IMR-90 (cell line): ENCODE results near the gene ZC3H8. TPM values are rescaled to one million over a fixed set of nuclear protein-coding genes. Genes with fewer than 3 reads are reported as not detected.
A peak's percentile ranks its signal among the peaks of the same experiment; 100 is the strongest.

Experiments
- ATAC-seq: fragments of 200-7000 bp; cut with Tn5 transposase; 2 replicates; pipeline ENCODE4 v1.9.1; 2020; ENCODE audit warnings: low read depth, mild to moderate bottlenecking, moderate library complexity
- BruUV-seq: library from RNA; stranded (reverse); fragments of 400-500 nt; replicated peaks from 2 replicates; lab custom pipeline; 2021; lab: Mats Ljungman, UMichigan
- CTCF ChIA-PET: fragments of 300-600 bp; formaldehyde crosslinking; extraction: SDS; loops from one replicate; lab custom pipeline; 2021; ENCODE audit warnings: antibody characterized with exemption; lab: Yijun Ruan, JAX
- POLR2A ChIA-PET: fragments of 300-600 bp; sonication (Branson Sonifier 250); formaldehyde crosslinking; loops from one replicate; lab custom pipeline; 2022; ENCODE audit warnings: antibody characterized with exemption; ENCODE audit not compliant: unreplicated experiment; lab: Charles Lee
- DNase-seq: peaks from one replicate; pipeline ENCODE4 v3.0.0; 2013
- H2AFZ ChIP-seq: replicated peaks from 2 replicates; pipeline ENCODE3; 2013; ENCODE audit warnings: low read length, mild to moderate bottlenecking; ENCODE audit not compliant: poor library complexity
- H2AK5ac ChIP-seq: 2 replicates; pipeline ENCODE4 v1.6.1; 2013; ENCODE audit warnings: low read depth, low read length, inconsistent platforms
- H2AK9ac ChIP-seq: replicated peaks from 2 replicates; pipeline ENCODE3; 2013; ENCODE audit warnings: mild to moderate bottlenecking, low read depth, low read length, moderate library complexity; ENCODE audit not compliant: poor library complexity
- H2BK120ac ChIP-seq: 2 replicates; pipeline ENCODE4 v1.6.1; 2013; ENCODE audit warnings: low read depth, low read length, inconsistent platforms
- H2BK15ac ChIP-seq: 3 replicates; pipeline ENCODE4 v1.6.1; 2013; ENCODE audit warnings: low read depth, low read length, inconsistent platforms
- H2BK20ac ChIP-seq: 2 replicates; pipeline ENCODE4 v1.6.1; 2013; ENCODE audit warnings: low read depth, mild to moderate bottlenecking, inconsistent platforms, low read length, moderate library complexity
- H2BK5ac ChIP-seq: 2 replicates; pipeline ENCODE4 v1.6.1; 2013; ENCODE audit warnings: mild to moderate bottlenecking, low read depth, low read length, inconsistent platforms; ENCODE audit not compliant: poor library complexity, severe bottlenecking
- H3K14ac ChIP-seq: replicated peaks from 2 replicates; pipeline ENCODE4 v1.6.1; 2013; ENCODE audit warnings: low read depth, low read length, inconsistent platforms
- H3K18ac ChIP-seq: 2 replicates; pipeline ENCODE4 v1.6.1; 2013; ENCODE audit warnings: low read depth, low read length, control low read depth
- H3K23ac ChIP-seq: 2 replicates; pipeline ENCODE4 v1.6.1; 2013; ENCODE audit warnings: low read depth, low read length, inconsistent platforms
- H3K27ac ChIP-seq: 2 replicates; pipeline ENCODE4 v1.5.1; 2013; ENCODE audit warnings: mild to moderate bottlenecking, control low read depth, low read length; ENCODE audit not compliant: insufficient read depth
- H3K27me3 ChIP-seq: 2 replicates; pipeline ENCODE4 v1.6.1; 2013; ENCODE audit warnings: low read length; ENCODE audit not compliant: control insufficient read depth, insufficient read depth
- H3K36me3 ChIP-seq: 2 replicates; pipeline ENCODE4 v1.6.1; 2013; ENCODE audit warnings: low read length, mixed read lengths; ENCODE audit not compliant: control insufficient read depth, insufficient read depth
- H3K4ac ChIP-seq: 2 replicates; pipeline ENCODE4 v1.6.1; 2013; ENCODE audit warnings: low read depth, low read length, inconsistent platforms
- H3K4me1 ChIP-seq: 2 replicates; pipeline ENCODE4 v1.6.1; 2013; ENCODE audit warnings: low read length, mixed read lengths; ENCODE audit not compliant: control insufficient read depth, insufficient read depth
- H3K4me2 ChIP-seq: 2 replicates; pipeline ENCODE4 v1.6.1; 2013; ENCODE audit warnings: low read depth, mild to moderate bottlenecking, control low read depth, low read length, moderate library complexity
- H3K4me3 ChIP-seq: 2 replicates; pipeline ENCODE4 v1.5.1; 2013; ENCODE audit warnings: low read depth, mild to moderate bottlenecking, control low read depth, low read length, moderate library complexity; ENCODE audit not compliant: insufficient read depth
- H3K56ac ChIP-seq: 2 replicates; pipeline ENCODE4 v1.6.1; 2013; ENCODE audit warnings: low read length, inconsistent platforms; ENCODE audit not compliant: insufficient read depth; ENCODE audit errors: extremely low read depth
- H3K79me1 ChIP-seq, 2 experiments: 2 replicates each; pipeline ENCODE4 v1.6.1; 2013; ENCODE audit warnings: low read length in 2 of 2, inconsistent platforms in 1 of 2, low read depth in 1 of 2
- H3K9ac ChIP-seq: 2 replicates; pipeline ENCODE4 v1.6.1; 2013; ENCODE audit warnings: low read depth, low read length, control low read depth
- H3K9me1 ChIP-seq: 2 replicates; pipeline ENCODE4 v1.6.1; 2013; ENCODE audit warnings: low read length, inconsistent platforms; ENCODE audit not compliant: insufficient read depth
- H3K9me3 ChIP-seq: 2 replicates; pipeline ENCODE4 v1.6.1; 2013; ENCODE audit warnings: low read length; ENCODE audit not compliant: control insufficient read depth, insufficient read depth
- H4K20me1 ChIP-seq: 2 replicates; pipeline ENCODE4 v1.6.1; 2013; ENCODE audit warnings: low read length, inconsistent platforms; ENCODE audit not compliant: insufficient read depth
- H4K5ac ChIP-seq: 2 replicates; pipeline ENCODE4 v1.6.1; 2013; ENCODE audit warnings: mild to moderate bottlenecking, low read depth, low read length, control low read depth
- H4K8ac ChIP-seq, 2 experiments: 2 replicates each; pipeline ENCODE4 v1.6.1; 2013; ENCODE audit warnings: low read depth in 2 of 2, low read length in 2 of 2, control low read depth in 1 of 2, inconsistent platforms in 1 of 2
- H4K91ac ChIP-seq: 2 replicates; pipeline ENCODE4 v1.6.1; 2013; ENCODE audit warnings: low read depth, low read length, inconsistent platforms; ENCODE audit not compliant: insufficient read depth
- CEBPB ChIP-seq: IDR thresholded peaks from 2 replicates; pipeline ENCODE4 v1.6.1; 2012; ENCODE audit warnings: low read depth, low read length, improper control_type of control experiment
- CHD1 ChIP-seq: IDR thresholded peaks from 2 replicates; pipeline ENCODE4 v1.6.1; 2012; ENCODE audit warnings: low read depth, low read length, improper control_type of control experiment
- CTCF ChIP-seq: conservative IDR thresholded peaks from 2 replicates; pipeline ENCODE4 v1.5.1; 2012; ENCODE audit warnings: mild to moderate bottlenecking, low read depth, low read length, improper control_type of control experiment
- ELK1 ChIP-seq: fragments of 150-350 bp; IDR thresholded peaks from 2 replicates; pipeline ENCODE4 v1.6.1; 2016; ENCODE audit warnings: low read depth, mild to moderate bottlenecking, low read length, moderate library complexity, borderline replicate concordance
- FOS ChIP-seq: fragments of 150-350 bp; IDR thresholded peaks from 2 replicates; pipeline ENCODE4 v1.6.1; 2016; ENCODE audit warnings: low read depth, low read length
- MXI1 ChIP-seq: IDR thresholded peaks from 2 replicates; pipeline ENCODE4 v1.6.1; 2012; ENCODE audit warnings: low read depth, mild to moderate bottlenecking, low read length, moderate library complexity, borderline replicate concordance
- RAD21 ChIP-seq: IDR thresholded peaks from 2 replicates; pipeline ENCODE4 v1.6.1; 2012; ENCODE audit warnings: low read length, improper control_type of control experiment
- USF2 ChIP-seq: fragments of 150-350 bp; IDR thresholded peaks from 2 replicates; pipeline ENCODE4 v1.6.1; 2017; ENCODE audit warnings: mild to moderate bottlenecking, antibody characterized with exemption, low read length, low read depth
- WGBS, 2 experiments: methylation state at CpG; one replicate each; pipeline versions ENCODE4 v1.1.5 to v1.1.7; 2013; ENCODE audit warnings: missing lambda C conversion rate in 2 of 2; ENCODE audit not compliant: insufficient read length in 1 of 2; ENCODE audit errors: extremely low coverage in 2 of 2; 5-methylcytosine and 5-hydroxymethylcytosine counted together
- dilution Hi-C: fragments of 300-500 bp; cut with HindIII; formaldehyde crosslinking; loops from one replicate; pipeline ENCODE4 v1.14.3; 2018; ENCODE audit warnings: low sequenced_read_pairs; ENCODE audit not compliant: unreplicated experiment
- in situ Hi-C: fragments of 300-500 bp; cut with MboI; formaldehyde crosslinking; loops from 3 replicates; pipeline ENCODE4 v1.14.3; 2019; ENCODE audit warnings: low sequenced_read_pairs, inconsistent platforms, mixed read lengths
- intact Hi-C: fragments of 100-400 bp; cut with micrococcal nuclease; formaldehyde crosslinking; loops from 2 replicates; pipeline ENCODE4 v1.10.0; 2022
- polyA plus RNA-seq, 3 experiments: library from polyadenylated mRNA; depleted of rRNA; stranded (reverse); fragments of >200 nt; gene quantifications; 2 replicates each; pipeline ENCODE4 v1.2.3, GENCODE V29; 2012; ENCODE audit warnings: low replicate concordance in 1 of 3
- total RNA-seq: library from RNA; depleted of rRNA; stranded (reverse); fragments of >200 nt; gene quantifications from 2 replicates; pipeline ENCODE4 v1.2.3, GENCODE V29; 2012

ZC3H8 gene
- total and polyA plus RNA-seq, 2 of the 4 experiments (the other 2 are of a cell fraction): 0.18 to 1.6 TPM

- no peak overlapping the region for H2AFZ ChIP-seq
- H3K23ac ChIP-seq: no peak overlapping the region
- no peak overlapping the region for H2BK15ac ChIP-seq
- H3K9me3 ChIP-seq: no peaks in the 10 kb centered on the region
- 63% methylated on average over 5 of the region's 8 CpGs; no CpG with 5 or more reads in 1 of the 2 experiments for WGBS, 2 experiments
- TF ChIP-seq MXI1: no peak
- TF ChIP-seq FOS: no peak
- no peak for TF ChIP-seq USF2
- TF ChIP-seq CHD1: no peak
- TF ChIP-seq ELK1: no peak
- TF ChIP-seq CEBPB: peak; percentile 78
- no peak for TF ChIP-seq CTCF
- no peak for TF ChIP-seq RAD21
- no peak overlapping the region for H3K9ac ChIP-seq
- DNase-seq: no peak
- no peaks in the 10 kb centered on the region for H3K4me1 ChIP-seq
- H3K4me3 ChIP-seq: no peak overlapping the region
- no peak overlapping the region for H2AK9ac ChIP-seq
- no peak overlapping the region for H2BK20ac ChIP-seq
- no peak overlapping the region for H3K27ac ChIP-seq
- no peak overlapping the region for H4K5ac ChIP-seq
- POLR2A ChIA-PET: no interaction called here
- no peak overlapping the region for H3K14ac ChIP-seq
- peaks cover 30% of the 10 kb centered on the region for H3K27me3 ChIP-seq
- no peak overlapping the region for H3K4ac ChIP-seq
- H4K8ac ChIP-seq: no peak overlapping the region
- CTCF ChIA-PET: no interaction called here
- in situ Hi-C loops (no loop called here), intact Hi-C loops (no loop called here), dilution Hi-C loops (no loop called here)
- H2BK5ac ChIP-seq: no peak overlapping the region
- no peak overlapping the region for H3K18ac ChIP-seq
- no peaks in the 10 kb centered on the region for H3K9me1 ChIP-seq
- H3K4me2 ChIP-seq: no peak overlapping the region
- H4K91ac ChIP-seq: no peak overlapping the region
- BruUV-seq: no TSS peak
- no peaks in the 10 kb centered on the region for H3K36me3 ChIP-seq
- no peaks in the 10 kb centered on the region for H4K20me1 ChIP-seq
- no peak for ATAC-seq
- H2AK5ac ChIP-seq: no peak overlapping the region
- no peaks in the 10 kb centered on the region for H3K79me1 ChIP-seq
- no peak overlapping the region for H2BK120ac ChIP-seq
- H3K56ac ChIP-seq: no peak overlapping the region
Measured at GRCh38 chr2:112195167-112195766, 59.6 kb downstream of the ZC3H8 start.
